K562 (cell line): ENCODE measurements around the gene HGS.

Experiments used
- MAFF ChIP-seq: IDR thresholded peaks from 2 replicates; pipeline ENCODE4 v1.6.1; 2012; ENCODE audit warnings: low read length, improper control_type of control experiment
- TAF1 ChIP-seq: IDR thresholded peaks from 2 replicates; pipeline ENCODE4 v1.6.1; 2011; ENCODE audit warnings: mild to moderate bottlenecking, low read length, moderate library complexity; ENCODE audit not compliant: insufficient read depth, control insufficient read depth, severe bottlenecking; ENCODE audit errors: extremely low read depth
- YY1 ChIP-seq, 3 experiments: IDR thresholded peaks; 2 replicates each; pipeline ENCODE4 v1.6.1; 2011; ENCODE audit warnings: low read length in 2 of 3, mild to moderate bottlenecking in 2 of 3, moderate library complexity in 2 of 3, borderline replicate concordance in 1 of 3, control low read depth in 1 of 3, low read depth in 1 of 3; ENCODE audit not compliant: insufficient read depth in 3 of 3, insufficient replicate concordance in 2 of 3, control insufficient read depth in 1 of 3, insufficient read length in 1 of 3; ENCODE audit errors: extremely low read depth in 1 of 3
- TF ChIP-seq, protein P1 (sequence below): sonication (generic); formaldehyde crosslinking; IDR thresholded peaks from 2 replicates; pipeline ENCODE4 v1.8.0; 2023; ENCODE audit warnings: mild to moderate bottlenecking, missing genetic modification reagents
- TF ChIP-seq, protein P2 (sequence below), 2 experiments: fragments of 450-650 bp; formaldehyde crosslinking in 1 of 2; IDR thresholded peaks; 2 replicates each; pipeline versions ENCODE4 v1.4.0 to v1.6.1; 2014 to 2020; ENCODE audit warnings: mild to moderate bottlenecking in 2 of 2, borderline replicate concordance in 1 of 2, low read depth in 1 of 2
- TF ChIP-seq, protein P3 (sequence below), 3 experiments: IDR thresholded peaks in 2 of 3; conservative IDR thresholded peaks in 1 of 3; 2 replicates each; pipeline ENCODE4 v1.5.1; 2011 to 2012; ENCODE audit warnings: low read length in 3 of 3, mild to moderate bottlenecking in 3 of 3, control low read depth in 2 of 3, improper control_type of control experiment in 1 of 3, inconsistent platforms in 1 of 3, low read depth in 1 of 3, mixed read lengths in 1 of 3, moderate library complexity in 1 of 3; ENCODE audit not compliant: insufficient read depth in 2 of 3

DNA sequence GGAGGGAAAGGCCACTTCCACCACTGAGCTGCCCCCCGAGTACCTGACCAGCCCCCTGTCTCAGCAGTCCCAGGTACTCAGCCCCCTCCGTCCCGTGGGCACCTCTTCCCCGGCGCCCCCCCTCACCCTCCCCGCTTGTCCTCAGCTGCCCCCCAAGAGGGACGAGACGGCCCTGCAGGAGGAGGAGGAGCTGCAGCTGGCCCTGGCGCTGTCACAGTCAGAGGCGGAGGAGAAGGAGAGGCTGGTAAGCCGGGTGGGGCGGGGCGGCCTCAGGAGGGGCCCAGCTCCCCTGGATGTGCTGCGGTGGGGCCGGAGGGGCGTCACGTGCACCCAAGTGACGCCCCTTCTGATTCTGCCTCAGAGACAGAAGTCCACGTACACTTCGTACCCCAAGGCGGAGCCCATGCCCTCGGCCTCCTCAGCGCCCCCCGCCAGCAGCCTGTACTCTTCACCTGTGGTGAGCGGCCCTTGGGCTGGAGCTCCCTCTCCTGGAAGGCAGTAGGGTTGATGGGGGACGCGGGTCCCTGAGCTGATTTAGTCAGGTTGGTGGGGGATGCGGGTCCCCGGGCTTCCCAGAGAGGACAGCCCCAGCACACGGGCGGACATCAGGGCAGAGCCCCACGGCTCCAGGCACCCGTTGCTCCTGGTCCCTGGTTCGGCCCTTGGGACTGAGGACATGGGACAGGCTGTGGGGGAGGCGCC, 9.8 kb downstream of the HGS start:
- TF ChIP-seq, protein P1, sequence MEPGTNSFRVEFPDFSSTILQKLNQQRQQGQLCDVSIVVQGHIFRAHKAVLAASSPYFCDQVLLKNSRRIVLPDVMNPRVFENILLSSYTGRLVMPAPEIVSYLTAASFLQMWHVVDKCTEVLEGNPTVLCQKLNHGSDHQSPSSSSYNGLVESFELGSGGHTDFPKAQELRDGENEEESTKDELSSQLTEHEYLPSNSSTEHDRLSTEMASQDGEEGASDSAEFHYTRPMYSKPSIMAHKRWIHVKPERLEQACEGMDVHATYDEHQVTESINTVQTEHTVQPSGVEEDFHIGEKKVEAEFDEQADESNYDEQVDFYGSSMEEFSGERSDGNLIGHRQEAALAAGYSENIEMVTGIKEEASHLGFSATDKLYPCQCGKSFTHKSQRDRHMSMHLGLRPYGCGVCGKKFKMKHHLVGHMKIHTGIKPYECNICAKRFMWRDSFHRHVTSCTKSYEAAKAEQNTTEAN: no peak
- TF ChIP-seq TAF1 (no peak), MAFF (no peak), YY1 (IDR thresholded peaks at IDR 0.05; ENCODE audit: borderline replicate concordance in 1 of 3, control insufficient read depth in 1 of 3, extremely low read depth in 1 of 3, insufficient read depth in 3 of 3, insufficient read length in 1 of 3, insufficient replicate concordance in 2 of 3, low read depth in 1 of 3, low read length in 2 of 3) (no peak)
- TF ChIP-seq, protein P2, sequence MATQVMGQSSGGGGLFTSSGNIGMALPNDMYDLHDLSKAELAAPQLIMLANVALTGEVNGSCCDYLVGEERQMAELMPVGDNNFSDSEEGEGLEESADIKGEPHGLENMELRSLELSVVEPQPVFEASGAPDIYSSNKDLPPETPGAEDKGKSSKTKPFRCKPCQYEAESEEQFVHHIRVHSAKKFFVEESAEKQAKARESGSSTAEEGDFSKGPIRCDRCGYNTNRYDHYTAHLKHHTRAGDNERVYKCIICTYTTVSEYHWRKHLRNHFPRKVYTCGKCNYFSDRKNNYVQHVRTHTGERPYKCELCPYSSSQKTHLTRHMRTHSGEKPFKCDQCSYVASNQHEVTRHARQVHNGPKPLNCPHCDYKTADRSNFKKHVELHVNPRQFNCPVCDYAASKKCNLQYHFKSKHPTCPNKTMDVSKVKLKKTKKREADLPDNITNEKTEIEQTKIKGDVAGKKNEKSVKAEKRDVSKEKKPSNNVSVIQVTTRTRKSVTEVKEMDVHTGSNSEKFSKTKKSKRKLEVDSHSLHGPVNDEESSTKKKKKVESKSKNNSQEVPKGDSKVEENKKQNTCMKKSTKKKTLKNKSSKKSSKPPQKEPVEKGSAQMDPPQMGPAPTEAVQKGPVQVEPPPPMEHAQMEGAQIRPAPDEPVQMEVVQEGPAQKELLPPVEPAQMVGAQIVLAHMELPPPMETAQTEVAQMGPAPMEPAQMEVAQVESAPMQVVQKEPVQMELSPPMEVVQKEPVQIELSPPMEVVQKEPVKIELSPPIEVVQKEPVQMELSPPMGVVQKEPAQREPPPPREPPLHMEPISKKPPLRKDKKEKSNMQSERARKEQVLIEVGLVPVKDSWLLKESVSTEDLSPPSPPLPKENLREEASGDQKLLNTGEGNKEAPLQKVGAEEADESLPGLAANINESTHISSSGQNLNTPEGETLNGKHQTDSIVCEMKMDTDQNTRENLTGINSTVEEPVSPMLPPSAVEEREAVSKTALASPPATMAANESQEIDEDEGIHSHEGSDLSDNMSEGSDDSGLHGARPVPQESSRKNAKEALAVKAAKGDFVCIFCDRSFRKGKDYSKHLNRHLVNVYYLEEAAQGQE (IDR thresholded peaks at IDR 0.05; ENCODE audit: borderline replicate concordance): no peak
- TF ChIP-seq, protein P2 (CRISPR knock-in tag; IDR thresholded peaks at IDR 0.05; ENCODE audit: low read depth): no peak
- TF ChIP-seq, protein P3, sequence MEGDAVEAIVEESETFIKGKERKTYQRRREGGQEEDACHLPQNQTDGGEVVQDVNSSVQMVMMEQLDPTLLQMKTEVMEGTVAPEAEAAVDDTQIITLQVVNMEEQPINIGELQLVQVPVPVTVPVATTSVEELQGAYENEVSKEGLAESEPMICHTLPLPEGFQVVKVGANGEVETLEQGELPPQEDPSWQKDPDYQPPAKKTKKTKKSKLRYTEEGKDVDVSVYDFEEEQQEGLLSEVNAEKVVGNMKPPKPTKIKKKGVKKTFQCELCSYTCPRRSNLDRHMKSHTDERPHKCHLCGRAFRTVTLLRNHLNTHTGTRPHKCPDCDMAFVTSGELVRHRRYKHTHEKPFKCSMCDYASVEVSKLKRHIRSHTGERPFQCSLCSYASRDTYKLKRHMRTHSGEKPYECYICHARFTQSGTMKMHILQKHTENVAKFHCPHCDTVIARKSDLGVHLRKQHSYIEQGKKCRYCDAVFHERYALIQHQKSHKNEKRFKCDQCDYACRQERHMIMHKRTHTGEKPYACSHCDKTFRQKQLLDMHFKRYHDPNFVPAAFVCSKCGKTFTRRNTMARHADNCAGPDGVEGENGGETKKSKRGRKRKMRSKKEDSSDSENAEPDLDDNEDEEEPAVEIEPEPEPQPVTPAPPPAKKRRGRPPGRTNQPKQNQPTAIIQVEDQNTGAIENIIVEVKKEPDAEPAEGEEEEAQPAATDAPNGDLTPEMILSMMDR (IDR thresholded peaks at IDR 0.05 in 2 of 3, conservative IDR thresholded peaks at IDR 0.05 in 1 of 3; ENCODE audit: insufficient read depth in 2 of 3, low read depth in 1 of 3, low read length in 3 of 3): peak; percentile 25 to 90 (median 50); a peak in 4 of 6 replicates
